GM18868 (cell line): ENCODE data around the gene HELZ.
A peak's percentile ranks its signal among the peaks of the same experiment; 100 is the strongest.
"Not testable (repeated sequence)": the region's sequence is repeated elsewhere in the genome, so short reads cannot be mapped to it uniquely, and the experiment has no call there.

Source experiments
- ATAC-seq: cut with Tn5 transposase; IDR thresholded peaks from one replicate; pipeline ENCODE4 v1.9.1; 2021; ENCODE audit warnings: mild to moderate bottlenecking, moderate library complexity; ENCODE audit not compliant: unreplicated experiment

Gene HELZ

GRCh38 chr17:67198131-67198530, 46.9 kb downstream of the HELZ start:
- no peak for ATAC-seq

- not testable (repeated sequence) for ATAC-seq
Observed at GRCh38 chr17:67197023-67197422, 48.0 kb downstream of the HELZ start.

- no peak for ATAC-seq
Observed at GRCh38 chr17:67196422-67196821, 48.6 kb downstream of the HELZ start.

GRCh38 chr17:67194134-67194533, 50.9 kb downstream of the HELZ start:
- ATAC-seq = no peak

- ATAC-seq = no peak
Observed at GRCh38 chr17:67187927-67188326, 57.1 kb downstream of the HELZ start.

GRCh38 chr17:67186782-67187181, 58.2 kb downstream of the HELZ start:
- ATAC-seq = no peak

- ATAC-seq = no peak
Observed at GRCh38 chr17:67183531-67183930, 61.5 kb downstream of the HELZ start.

GRCh38 chr17:67181825-67182224, 63.2 kb downstream of the HELZ start:
- no peak for ATAC-seq

GRCh38 chr17:67180275-67180674, 64.7 kb downstream of the HELZ start:
- no peak for ATAC-seq

GRCh38 chr17:67178555-67178954, 66.4 kb downstream of the HELZ start:
- no peak for ATAC-seq

GRCh38 chr17:67177732-67178131, 67.3 kb downstream of the HELZ start:
- no peak for ATAC-seq

GRCh38 chr17:67174190-67174589, 70.8 kb downstream of the HELZ start:
- no peak for ATAC-seq

- ATAC-seq = peak; percentile 98
Observed at GRCh38 chr17:67171560-67171959, 73.4 kb downstream of the HELZ start.

GRCh38 chr17:67168496-67168895, 76.5 kb downstream of the HELZ start:
- ATAC-seq = no peak

- no peak for ATAC-seq
Observed at GRCh38 chr17:67165201-67165600, 79.8 kb downstream of the HELZ start.

- ATAC-seq = no peak
Observed at GRCh38 chr17:67164302-67164701, 80.7 kb downstream of the HELZ start.

- ATAC-seq = no peak
Observed at GRCh38 chr17:67162771-67163170, 82.2 kb downstream of the HELZ start.

- ATAC-seq = no peak
Observed at GRCh38 chr17:67161573-67161972, 83.4 kb downstream of the HELZ start.

GRCh38 chr17:67160791-67161190, 84.2 kb downstream of the HELZ start:
- ATAC-seq = no peak

- no peak for ATAC-seq
Observed at GRCh38 chr17:67157732-67158639, 87.0 kb downstream of the HELZ start.

- no peak for ATAC-seq
Observed at GRCh38 chr17:67156269-67157199, 88.5 kb downstream of the HELZ start.

- ATAC-seq = no peak
Observed at GRCh38 chr17:67152824-67153223, 92.2 kb downstream of the HELZ start.
